Measurements from ENCODE around the gene RNASEL. TPM values are rescaled to one million over a fixed set of nuclear protein-coding genes. Genes with fewer than 3 reads are reported as not detected.

RNASEL gene
- polyA plus RNA-seq, 10 donors = 3.3 to 7.4 (median 5.0) TPM

GRCh38 chr1:182601913-182602312 lies 12.9 kb upstream of the RNASEL start:
- DNase-seq = peak in 1 of 3 donors; percentile 54

GRCh38 chr1:182601416-182601786 lies 12.3 kb upstream of the RNASEL start:
- DNase-seq = peak; percentile 73 to 89 (median 88)

GRCh38 chr1:182600745-182601415 lies 11.8 kb upstream of the RNASEL start:
- DNase-seq = no peak

- DNase-seq = no peak
These were observed 11.1 kb upstream of the RNASEL start for GRCh38 chr1:182600036-182600713.

GRCh38 chr1:182599339-182599738 lies 10.3 kb upstream of the RNASEL start:
- DNase-seq = no peak

- no peak for DNase-seq
These were observed 9.2 kb upstream of the RNASEL start for GRCh38 chr1:182598296-182598695.

- DNase-seq = no peak
These were observed 7.9 kb upstream of the RNASEL start for GRCh38 chr1:182596934-182597333.

GRCh38 chr1:182595641-182596240 lies 6.7 kb upstream of the RNASEL start:
- DNase-seq = peak in 1 of 3 donors; percentile 74

GRCh38 chr1:182589931-182590330 lies 875 bp upstream of the RNASEL start:
- DNase-seq = no peak

- DNase-seq = no peak
These were observed 464 bp upstream of the RNASEL start for GRCh38 chr1:182589520-182589919.

GRCh38 chr1:182587666-182588499 lies 1.2 kb downstream of the RNASEL start:
- no peak for DNase-seq

- DNase-seq = no peak
These were observed 2.0 kb downstream of the RNASEL start for GRCh38 chr1:182587093-182587492.

- no peak for DNase-seq
These were observed 2.7 kb downstream of the RNASEL start for GRCh38 chr1:182586380-182586779.

GRCh38 chr1:182584746-182585145 lies 4.3 kb downstream of the RNASEL start:
- DNase-seq = no peak

GRCh38 chr1:182580736-182581135 lies 8.3 kb downstream of the RNASEL start:
- no peak for DNase-seq

GRCh38 chr1:182575540-182576149 lies 13.4 kb downstream of the RNASEL start:
- DNase-seq = no peak

- no peak for DNase-seq
These were observed 14.9 kb downstream of the RNASEL start for GRCh38 chr1:182574156-182574555.

- no peak for DNase-seq
These were observed 18.5 kb downstream of the RNASEL start for GRCh38 chr1:182570611-182570970.

GRCh38 chr1:182569939-182570610 lies 19.0 kb downstream of the RNASEL start:
- no peak for DNase-seq

- no peak for DNase-seq
These were observed 20.3 kb downstream of the RNASEL start for GRCh38 chr1:182568647-182569284.

- DNase-seq = no peak
These were observed 21.4 kb downstream of the RNASEL start for GRCh38 chr1:182567629-182568028.
